HG02970 (cell line): ENCODE measurements around the gene ASL.
"Not testable (repeated sequence)": the region's sequence is repeated elsewhere in the genome, so short reads cannot be mapped to it uniquely, and the experiment has no call there.

Experiments used
- ATAC-seq: cut with Tn5 transposase; IDR thresholded peaks from one replicate; pipeline ENCODE4 v1.9.1; 2021; ENCODE audit warnings: mild to moderate bottlenecking, moderate library complexity, moderate number of reproducible peaks; ENCODE audit not compliant: unreplicated experiment, low FRiP score

Gene ASL

DNA sequence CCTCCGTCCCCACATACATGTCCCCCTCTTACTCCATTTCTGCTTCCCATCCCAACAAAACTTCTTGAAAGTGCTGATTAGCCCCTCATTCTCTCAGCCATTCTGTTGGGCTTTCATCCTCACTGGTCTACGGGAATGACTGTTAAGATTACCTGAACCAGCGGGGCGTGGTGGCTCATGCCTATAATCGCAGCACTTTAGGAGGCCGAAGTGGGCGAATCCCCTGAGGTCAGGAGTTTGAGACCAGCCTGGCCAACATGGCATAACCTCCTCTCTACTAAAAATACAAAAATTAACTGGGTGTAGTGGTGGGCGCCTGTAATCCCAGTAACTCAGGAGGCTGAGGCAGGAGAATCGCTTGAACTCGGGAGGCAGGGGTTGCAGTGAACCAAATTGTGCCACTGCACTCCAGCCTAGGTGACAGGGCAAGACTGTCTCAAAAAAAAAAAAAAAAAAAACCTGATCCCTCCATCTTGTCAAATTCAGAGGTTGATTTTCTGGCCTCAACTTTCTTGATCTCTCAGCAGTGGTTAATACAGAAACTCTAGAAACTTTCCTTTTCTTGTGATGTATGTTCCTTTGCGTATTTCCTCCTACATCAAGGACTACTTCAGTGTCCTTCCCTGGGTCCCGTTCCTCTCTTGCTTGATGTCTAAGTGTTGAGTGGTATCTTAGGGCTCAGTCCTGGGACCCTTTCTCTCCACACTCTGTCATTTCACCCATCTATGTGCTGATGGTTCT, 41.2 kb downstream of the ASL start:
- not testable (repeated sequence) for ATAC-seq

DNA sequence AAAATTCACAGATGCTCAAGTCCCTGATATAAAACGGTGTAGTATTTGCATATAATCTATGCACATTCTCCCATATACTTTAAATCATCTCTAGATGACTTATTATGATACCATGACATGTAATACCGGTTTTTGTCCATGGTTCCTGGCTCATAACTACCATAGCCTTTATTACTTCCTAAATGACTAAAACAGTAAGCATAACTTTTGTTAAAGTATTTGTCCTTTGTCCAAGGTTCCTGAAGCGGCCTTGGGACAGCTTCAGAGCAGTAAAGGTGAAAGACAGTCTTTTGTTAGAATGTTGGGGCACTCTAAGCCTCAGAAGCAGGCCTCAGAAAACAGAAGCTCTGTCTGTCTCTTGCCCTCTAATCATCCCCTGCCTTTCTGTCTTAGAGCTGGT, 43.0 kb downstream of the ASL start:
- ATAC-seq = no peak

DNA sequence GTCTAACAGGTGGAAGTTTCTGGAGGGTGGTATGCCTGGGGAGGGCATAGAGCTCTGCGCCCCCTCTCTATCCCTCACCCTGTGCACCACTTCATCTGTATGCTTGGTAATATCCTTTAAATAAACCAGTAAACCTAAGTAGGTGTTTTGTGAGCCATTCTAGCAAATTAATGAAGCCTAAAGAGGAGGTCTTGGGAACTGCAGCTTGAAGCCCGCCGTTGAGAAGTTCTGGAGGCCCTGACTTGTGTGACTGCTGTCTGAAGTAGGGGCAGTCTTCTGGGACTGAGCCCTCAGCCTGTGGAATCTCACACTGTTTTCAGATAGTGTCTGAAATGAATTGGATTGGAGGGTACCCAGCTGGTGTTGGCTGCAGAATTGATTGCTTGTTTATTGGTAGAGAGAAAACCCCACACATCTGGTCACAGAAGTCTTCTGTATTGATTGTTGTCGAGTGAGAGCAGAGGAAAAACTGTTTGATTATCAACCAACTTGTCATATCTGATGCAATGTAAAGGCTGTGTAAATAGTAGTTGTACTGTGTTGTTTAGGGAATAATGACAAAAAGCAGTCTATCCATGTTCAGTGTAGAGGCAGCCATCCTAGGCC, 43.7 kb downstream of the ASL start:
- no peak for ATAC-seq

DNA sequence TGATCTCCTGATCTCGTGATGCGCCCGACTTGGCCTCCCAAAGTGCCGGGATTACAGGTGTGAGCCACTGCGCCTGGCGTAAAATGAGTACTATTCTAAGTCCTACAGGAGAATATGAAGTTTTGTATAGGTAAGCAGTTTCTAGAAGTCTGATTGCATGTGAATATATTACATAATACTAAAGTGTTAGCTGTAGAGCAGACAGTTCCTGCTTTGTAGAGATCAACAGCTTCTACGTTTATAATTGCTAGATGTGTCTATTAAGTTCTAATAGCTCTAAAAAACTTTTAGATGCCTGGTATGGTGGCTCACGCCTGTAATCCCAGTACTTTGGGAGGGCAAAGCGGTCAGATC, 47.5 kb downstream of the ASL start:
- ATAC-seq = no peak

DNA sequence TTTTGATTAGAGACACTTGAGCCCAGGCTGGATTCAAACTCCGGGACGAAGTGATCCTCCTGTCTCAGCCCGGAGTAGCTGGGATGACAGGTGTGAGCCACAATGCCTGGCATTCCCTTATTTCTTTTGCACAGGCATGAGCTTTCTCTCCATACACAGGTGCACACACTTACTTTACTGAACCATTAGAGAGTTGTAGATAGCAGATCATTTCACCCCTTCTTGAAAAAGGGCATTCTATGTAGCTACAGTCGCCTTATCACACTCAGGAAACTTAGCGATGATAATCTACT, 48.9 kb downstream of the ASL start:
- ATAC-seq = not testable (repeated sequence)

DNA sequence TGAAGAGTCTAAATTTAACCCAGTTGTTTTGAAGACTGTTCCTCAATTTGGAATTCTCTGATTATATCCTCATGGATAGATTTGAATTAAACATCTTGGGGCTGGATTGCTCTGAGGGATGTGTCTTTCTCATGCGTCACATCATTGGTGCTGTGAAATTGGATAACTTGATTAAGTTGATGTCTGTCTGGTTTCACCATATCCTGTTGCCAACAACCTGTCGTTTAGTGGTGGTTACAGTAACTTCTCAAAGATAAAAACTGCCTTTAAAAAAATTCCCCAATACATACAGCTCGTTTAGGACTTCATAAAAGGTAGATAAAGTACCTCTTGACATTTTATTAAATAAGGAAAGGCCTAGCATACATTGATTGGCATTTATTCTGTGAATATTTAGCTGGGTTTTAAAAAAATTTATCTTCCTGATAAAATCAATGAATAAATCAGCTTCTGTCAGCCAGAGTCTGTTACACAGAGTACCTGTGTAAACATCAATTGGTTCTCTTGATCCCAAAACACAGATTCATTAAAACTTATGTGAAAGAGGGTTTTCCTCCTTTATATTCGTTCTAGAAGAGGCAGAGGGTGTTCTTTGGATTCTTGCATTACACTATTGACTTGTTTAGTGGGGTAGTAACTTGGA, 49.6 kb downstream of the ASL start:
- no peak for ATAC-seq

DNA sequence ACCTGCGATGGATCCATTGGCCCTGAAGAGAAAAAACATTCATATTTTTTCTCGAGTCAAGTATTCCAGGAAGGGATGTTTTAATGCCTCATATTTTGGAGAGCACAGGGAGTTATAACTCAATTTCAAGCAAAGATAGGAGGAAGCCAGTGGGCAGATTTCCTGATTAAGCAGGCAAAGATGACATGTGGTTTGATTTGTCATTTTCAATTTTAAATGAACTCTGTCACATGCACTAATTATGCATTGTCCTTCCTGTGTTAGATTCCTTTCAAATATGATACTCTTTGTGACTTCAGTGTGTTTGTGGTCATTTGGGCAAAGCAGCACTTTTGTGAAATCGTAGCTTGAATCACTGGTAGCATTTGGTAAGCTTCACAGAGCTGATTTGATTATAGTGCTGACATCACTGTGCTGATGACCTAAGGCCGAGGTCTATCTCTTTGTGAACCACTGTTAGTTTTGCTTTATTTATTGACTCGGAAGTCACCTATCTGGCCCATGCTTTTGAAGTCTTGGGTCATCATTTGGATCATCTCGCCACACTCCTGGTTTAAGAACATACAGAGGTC, 50.2 kb downstream of the ASL start:
- ATAC-seq = not testable (repeated sequence)

DNA sequence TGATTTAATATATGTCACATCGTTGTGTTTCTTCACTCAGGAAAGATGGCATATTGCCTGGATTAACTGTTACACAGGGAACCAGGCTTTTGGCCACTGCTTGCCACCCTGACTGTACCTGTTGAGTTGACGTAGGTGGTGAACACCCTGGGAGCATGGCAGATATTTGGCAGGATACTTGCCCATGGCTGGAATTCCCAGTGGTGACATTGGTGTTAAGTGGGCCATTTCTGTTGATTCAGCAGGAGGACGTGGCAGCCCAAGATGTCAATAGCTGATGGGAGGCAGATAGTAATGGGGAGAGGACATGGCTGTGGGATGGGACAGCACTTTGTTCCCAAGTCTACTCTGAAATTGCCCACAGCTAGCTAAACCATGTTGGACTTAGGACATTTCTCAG, 51.6 kb downstream of the ASL start:
- ATAC-seq = not testable (repeated sequence)

DNA sequence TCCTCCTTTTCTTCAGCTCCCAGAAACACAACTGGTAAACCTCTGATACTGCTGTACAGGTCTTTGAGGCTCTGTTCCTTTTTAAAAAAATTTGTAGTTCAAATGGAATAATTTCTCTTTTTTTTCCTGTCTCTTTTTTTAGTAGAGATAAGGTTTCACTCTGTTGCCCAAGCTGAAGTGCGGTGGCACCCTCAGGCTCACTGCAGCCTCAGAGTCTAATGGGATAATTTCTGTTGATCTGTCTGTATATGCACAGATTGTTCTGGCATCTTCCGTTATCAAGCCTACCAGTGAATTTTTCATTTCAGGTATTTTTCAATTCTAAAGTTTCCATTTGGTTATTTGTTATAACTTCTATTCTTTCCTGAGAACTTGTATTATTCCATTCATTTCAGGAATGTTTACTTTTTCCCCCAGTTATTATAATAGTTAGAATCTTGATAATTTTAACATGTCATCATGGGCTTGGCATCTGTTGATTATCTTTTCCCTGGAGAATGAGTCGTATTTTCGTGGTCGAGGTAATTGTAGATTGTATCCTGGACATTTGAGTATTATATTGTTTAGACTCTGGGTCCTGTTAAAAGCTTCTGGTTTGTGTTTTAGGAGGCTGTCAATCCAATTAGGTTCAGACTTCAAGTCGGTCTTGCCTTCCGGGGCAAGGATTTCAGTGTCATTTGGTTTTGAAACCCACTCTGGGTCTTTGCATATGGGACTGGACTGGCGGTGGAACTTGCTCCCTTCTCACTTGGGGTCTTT, 63.6 kb downstream of the ASL start:
- ATAC-seq = no peak

DNA sequence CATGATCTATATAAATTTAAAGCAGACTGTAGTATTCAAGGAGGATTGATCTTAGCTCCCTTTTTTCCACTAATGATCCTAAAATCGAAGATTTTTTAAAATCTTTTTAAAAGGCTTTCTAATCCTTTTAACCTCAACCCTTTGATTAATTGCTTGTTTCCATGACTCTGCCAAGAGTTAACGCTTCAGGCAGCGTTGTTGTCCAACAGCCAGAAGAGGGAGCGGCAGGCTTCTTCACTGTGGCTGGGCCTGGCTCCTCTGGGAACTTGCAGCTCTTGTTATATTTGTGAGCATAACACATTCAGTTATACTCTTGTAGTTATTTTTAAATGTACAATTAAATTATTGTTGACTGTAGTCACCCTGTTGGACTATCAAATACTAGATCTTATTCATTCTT, 65.3 kb downstream of the ASL start:
- no peak for ATAC-seq

DNA sequence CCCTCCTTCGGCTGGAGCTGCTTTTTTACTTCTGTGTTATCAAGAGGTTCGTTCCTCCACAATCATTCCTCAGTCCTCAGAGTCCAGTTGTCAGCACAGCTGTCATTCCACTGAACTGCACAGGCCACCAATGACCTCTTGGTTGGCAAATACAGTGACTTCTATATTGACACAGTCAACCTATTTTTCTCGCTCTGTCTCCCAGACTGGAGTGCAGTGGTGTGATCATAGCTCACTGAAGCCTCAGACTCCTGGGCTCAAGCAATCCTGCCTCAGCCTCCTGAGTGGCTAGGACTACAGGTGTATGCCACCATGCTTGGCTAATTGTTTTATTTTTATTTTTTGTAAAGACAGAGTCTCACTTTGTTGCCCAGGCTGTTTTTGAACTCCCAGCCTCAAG, 66.7 kb downstream of the ASL start:
- no peak for ATAC-seq

DNA sequence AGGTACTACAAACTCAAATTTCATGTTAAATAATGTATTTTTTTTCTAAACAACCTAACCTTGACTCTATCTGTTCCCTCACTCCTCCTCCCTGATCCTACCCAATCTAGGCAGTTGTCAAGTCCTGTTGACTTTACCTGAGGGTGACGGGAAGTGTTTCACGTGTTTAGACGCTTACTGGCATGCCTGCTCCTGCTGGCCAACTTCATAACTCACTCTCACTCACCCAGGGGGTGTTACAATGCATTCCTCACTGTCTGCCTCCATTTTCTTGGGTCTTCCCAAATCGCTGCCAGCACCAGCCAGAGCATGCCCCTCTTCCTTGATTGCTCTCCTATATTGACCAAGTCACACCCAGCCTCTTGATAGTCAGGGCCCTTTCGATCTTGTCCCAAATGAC, 67.4 kb downstream of the ASL start:
- no peak for ATAC-seq
